GM12872 (cell line): ENCODE data around the gene STIMATE.

Experiments used
- CTCF ChIP-seq: IDR thresholded peaks from 3 replicates; pipeline ENCODE4 v1.5.1; 2011; ENCODE audit warnings: low read depth, mild to moderate bottlenecking, low read length, moderate library complexity; ENCODE audit not compliant: insufficient read depth

The STIMATE gene

GRCh38 chr3:52892625-52893311 is 4.6 kb downstream of the STIMATE start:
- TF ChIP-seq CTCF, result peak; percentile 8; the same call in 1 of the 3 replicates

DNA sequence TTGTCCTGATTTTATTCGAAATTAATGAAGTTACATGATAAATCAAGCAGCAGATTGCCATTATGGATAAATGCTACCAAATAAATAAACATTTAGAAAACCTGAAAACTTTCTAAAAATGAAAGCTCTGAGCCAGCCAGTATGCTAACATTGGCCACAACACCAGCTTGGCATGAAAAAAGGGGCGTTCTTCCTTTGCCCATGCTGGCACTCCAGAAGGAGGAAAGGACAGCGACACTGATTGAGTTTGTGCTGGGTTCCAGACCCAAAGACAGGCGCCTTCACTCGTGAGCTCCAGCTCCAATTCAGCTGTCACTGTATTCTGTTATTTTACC is 5.1 kb downstream of the STIMATE start:
- no peak for TF ChIP-seq CTCF

- no peak for TF ChIP-seq CTCF
These were observed 5.7 kb downstream of the STIMATE start for GRCh38 chr3:52891615-52892081.

GRCh38 chr3:52891164-52891563 is 6.2 kb downstream of the STIMATE start:
- TF ChIP-seq CTCF, result no peak

GRCh38 chr3:52890735-52891134 is 6.6 kb downstream of the STIMATE start:
- TF ChIP-seq CTCF, result no peak

DNA sequence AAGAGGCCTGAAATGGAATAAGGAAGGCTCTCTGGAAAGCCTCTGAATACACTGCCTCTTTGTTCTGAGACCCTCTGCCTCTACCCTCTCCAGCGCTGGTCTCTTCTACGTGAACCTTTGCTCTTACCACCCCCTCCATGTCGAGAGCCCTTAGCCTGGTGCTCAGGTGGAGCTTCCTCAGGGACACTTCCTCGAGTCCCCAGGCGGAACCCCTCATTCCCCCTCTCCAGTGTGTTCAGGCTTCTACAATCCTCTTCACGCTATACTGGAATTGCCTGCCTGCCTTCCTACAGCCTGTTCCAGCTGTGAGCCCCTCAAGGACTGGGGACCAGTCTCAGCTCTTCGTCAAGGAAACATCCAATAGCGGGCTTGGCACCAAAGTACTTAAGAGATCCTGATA is 7.4 kb downstream of the STIMATE start:
- TF ChIP-seq CTCF, result no peak

GRCh38 chr3:52887166-52887565 is 10.2 kb downstream of the STIMATE start:
- TF ChIP-seq CTCF, result no peak
